Glomerular visceral epithelial cell (primary cell): ENCODE results near the gene HMCN1.
A peak's percentile ranks its signal among the peaks of the same experiment; 100 is the strongest.
"Not testable (repeated sequence)": the region's sequence is repeated elsewhere in the genome, so short reads cannot be mapped to it uniquely, and the experiment has no call there.

ENCODE experiments used
- DNase-seq: peaks from one replicate; pipeline ENCODE4 v3.0.0-alpha.2; 2016; ENCODE audit errors: extremely low spot score

The HMCN1 gene

GRCh38 chr1:185741551-185741950 lies 7.4 kb downstream of the HMCN1 start:
- no peak for DNase-seq

- DNase-seq, result no peak
Measured at GRCh38 chr1:185742403-185742802, 8.2 kb downstream of the HMCN1 start.

DNA sequence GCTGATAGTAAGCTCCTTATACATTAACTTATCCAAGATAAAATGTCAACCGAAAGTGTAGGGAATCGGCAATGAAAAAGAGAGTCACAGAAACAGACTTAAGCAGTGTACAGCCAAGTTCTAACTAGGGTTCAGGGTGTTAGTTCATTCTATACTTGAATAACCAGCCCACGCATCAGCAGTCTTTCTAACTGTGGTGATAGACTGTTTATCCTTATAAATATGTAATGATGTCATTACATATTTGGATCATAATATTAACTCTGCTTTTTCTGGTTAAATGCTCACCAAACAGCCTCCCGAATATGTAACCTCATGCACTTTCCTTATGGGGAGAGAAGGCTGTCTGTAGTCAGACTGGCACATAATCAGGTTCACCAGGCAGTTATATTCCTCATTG lies 11.0 kb downstream of the HMCN1 start:
- no peak for DNase-seq

DNA sequence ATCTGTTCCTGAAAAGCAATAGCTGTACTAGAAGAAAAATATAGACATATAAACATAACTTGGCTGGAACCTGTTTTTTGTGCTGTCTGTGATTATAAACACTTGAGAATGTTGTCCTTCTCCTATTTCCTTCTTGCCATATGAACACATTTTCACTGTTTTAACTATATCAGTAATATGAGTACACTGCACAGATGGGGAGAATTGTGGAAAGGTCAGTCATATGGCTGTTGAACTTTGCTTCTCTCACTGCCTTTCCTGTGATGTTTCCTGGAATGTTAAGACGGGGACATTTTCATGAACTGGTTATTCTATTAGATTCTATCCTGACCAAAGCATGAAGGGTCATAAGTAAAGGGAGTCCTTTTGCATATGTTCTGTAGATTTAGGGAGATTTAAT lies 24.9 kb downstream of the HMCN1 start:
- no peak for DNase-seq

DNA sequence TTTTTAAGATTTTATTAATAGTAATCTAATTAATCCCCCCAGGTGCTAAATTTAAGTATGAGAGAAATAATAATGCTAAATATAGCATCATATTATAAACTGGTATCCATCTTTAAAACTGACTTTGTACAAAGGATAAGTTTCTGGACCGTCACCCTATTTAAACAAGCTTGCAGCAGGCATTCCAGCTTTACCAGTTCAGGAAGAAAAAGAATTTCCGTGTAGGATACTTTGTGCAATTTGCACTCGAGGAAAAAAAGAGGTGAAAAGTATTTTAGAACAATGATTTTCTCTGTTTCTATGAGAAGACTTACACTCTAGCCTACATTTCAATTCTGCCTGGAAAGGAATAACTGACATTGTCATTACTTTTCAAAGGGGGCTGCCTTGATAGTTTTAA lies 27.6 kb downstream of the HMCN1 start:
- no peak for DNase-seq

GRCh38 chr1:185767508-185768120 lies 33.4 kb downstream of the HMCN1 start:
- DNase-seq, result no peak

DNA sequence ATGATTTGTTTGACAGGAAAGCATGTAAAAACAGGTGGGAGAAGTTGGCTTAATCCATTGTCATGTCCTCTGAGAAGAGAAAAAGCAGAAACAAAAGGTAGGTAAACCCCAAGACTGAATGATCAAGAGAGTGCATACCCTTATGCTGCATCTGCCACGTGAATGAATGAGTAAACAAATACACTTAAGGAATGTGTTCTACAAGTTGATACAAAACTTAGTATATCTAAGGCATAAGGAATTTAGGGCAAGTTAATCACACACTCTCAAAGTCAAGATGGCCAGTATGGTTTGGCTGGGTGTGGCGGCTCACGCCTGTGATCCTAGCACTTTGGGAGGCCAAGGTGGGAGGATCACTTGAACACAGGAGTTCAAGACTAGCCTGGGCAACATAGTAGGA lies 34.2 kb downstream of the HMCN1 start:
- DNase-seq, result no peak

- no peak for DNase-seq
Measured at GRCh38 chr1:185769136-185769535, 34.9 kb downstream of the HMCN1 start.

DNA sequence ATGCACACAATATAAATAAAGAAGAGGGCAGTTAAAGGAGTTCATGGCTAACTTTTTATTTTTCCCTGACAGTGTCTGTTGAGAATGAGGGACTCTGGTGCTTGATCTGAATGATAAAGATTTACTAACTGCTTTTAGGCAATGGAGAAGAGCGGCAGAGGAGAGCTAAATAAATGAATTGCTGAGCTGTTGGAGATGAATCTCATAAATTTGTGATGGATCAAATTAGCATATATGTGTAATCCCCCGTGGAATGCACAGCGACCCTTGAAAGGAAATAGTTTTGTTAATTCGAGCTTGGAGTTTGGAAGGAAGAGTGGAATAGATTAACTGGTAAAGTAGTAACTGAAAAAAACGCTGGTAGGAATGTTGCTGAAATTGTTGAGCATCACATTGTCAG lies 40.2 kb downstream of the HMCN1 start:
- no peak for DNase-seq

- DNase-seq, result peak; percentile 50
Measured at GRCh38 chr1:185775501-185775900, 41.3 kb downstream of the HMCN1 start.

GRCh38 chr1:185776522-185776921 lies 42.3 kb downstream of the HMCN1 start:
- no peak for DNase-seq

DNA sequence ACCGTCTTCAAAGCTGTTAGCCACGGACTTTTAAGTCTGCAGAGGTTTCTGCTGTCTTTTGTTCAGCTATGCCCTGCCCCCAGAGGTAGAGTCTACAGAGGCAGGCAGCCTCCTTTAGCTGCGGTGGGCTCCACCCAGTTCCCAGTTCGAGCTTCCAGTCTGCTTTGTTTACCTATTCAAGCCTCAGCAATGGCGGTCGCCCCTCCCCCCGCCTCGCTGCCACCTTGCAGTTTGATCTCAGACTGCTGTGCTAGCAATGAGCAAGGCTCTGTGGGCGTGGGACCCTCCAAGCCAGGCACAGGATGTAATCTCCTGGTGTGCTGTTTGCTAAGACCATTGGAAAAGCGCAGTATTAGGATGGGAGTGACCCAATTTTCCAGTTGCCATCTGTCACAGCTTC lies 49.7 kb downstream of the HMCN1 start:
- not testable (repeated sequence) for DNase-seq

DNA sequence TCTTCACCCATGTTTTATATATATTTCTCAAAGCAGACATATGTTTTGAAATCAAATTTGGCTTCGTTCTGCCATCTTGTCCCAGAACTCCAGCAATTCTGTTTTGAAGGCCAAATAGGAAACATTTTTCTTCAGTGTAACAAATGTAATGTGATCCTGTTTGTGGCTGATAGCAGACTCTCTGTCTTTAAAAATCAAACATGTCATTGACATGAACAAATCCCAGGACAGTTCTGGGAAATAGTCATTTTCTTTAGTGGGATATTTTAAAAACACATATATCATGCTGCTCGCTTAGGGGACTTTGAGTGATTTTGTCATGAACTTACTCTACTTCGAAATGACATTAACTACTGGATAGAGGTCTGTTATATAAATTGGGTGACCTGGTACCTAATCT lies 51.4 kb downstream of the HMCN1 start:
- no peak for DNase-seq

DNA sequence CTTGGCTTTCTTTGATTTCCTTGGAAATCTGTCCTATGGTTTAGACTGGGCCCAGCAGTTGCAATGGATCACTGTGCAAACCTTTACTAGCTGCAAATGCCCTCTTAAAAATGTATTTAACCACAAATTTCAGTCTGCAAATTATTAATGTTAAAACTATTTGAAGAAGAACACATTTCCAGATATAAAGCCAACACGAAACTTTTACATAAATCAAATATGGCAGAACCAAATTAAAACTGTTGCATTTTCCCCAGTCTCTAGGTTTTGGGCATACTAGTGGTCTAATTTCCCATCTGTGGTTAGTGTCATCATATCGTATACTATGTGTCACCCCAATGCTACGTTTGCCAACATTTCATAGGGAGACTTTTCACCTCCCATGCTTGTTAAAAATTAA lies 52.3 kb downstream of the HMCN1 start:
- peak; percentile 79 for DNase-seq

DNA sequence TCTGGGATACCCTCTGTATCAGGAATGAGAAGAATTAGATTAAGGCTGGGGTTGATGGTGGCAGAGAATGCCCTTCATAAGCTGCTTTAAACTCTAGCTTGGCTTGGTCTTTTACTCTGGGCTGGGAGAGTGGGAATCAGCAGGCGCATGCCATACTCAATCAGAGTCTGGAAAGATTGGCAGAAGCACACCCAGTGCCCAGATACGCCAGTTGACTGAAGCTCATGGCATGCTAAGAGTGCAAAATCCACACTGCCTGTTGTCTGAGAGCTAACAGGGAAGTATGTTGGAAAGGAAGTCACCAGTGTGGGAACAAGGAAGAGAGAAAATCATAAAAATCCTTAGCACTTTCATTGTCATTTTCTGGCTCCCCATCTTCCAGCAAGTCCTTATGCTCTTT lies 53.0 kb downstream of the HMCN1 start:
- DNase-seq, result peak; percentile 12

DNA sequence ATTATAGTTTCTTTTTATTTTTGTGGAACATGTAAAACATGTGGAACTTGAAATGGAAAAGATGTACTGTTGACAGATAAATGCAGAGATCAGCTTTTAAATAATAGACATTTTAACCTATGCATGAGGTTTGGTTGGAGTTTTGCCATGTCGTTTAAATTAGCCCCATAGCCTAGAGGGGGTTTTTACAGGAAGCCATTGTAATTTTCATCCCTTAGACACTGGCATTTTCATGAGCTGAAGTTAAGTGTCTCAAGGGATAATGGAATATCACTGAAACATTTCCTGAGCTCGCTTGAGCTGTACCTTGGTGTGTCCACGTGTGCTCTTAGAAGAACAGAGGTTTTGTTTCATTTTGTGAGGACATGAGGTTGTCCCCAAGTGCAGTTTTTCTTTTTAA lies 54.2 kb downstream of the HMCN1 start:
- DNase-seq, result no peak

DNA sequence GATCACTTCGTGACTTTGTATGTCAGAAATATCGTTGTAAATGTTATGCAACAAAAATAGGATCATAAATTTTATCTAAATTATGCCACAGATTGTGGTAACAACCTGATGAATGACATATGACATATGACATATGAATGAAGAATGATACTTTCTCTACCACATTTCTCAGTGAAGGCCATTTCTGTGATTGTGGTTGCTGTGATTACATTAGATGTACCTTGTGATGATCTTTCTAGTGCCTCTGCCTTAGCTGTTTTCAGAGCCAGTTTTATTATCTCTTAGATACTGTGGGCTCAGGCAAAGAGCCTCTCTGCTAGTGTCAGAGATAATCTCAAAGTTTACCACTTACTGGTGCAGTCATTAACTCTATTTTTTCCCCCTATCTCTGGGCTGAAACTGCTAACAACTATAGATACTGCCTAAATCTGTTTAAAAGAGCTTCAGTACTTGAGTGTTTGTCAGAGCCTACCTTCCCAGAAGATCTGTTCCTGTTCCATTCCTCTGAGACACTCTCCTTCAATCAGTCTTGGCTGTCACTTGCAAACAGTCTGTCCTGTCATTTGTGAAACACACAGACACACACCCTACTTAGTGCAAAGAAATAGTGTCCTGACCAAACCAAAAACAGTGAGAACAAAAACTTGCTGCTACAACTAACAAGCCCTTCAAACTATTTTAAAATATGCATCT lies 55.5 kb downstream of the HMCN1 start:
- DNase-seq, result no peak

GRCh38 chr1:185790194-185790735 lies 56.1 kb downstream of the HMCN1 start:
- DNase-seq, result peak; percentile 6

DNA sequence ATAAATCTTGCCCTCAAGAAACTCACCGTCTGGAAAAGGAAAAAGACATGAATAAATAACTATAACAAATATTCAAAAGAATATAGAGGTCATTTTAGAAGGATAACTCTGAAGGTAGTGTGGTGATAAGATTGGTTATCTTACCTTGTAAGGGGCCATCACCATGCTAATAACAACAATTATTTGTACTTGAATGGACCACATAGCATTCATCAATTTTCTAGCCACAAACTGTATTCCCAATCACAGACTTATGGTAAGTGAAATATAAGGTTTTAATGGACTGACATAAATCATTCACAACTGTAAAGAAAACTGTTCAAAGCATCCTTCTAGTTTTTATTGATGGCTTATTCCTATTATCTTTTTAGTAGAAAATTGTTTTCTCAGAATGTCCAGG lies 57.8 kb downstream of the HMCN1 start:
- DNase-seq, result no peak

GRCh38 chr1:185794495-185794894 lies 60.3 kb downstream of the HMCN1 start:
- not testable (repeated sequence) for DNase-seq

GRCh38 chr1:185795181-185795580 lies 61.0 kb downstream of the HMCN1 start:
- DNase-seq, result no peak

GRCh38 chr1:185798505-185798904 lies 64.3 kb downstream of the HMCN1 start:
- DNase-seq, result no peak

DNA sequence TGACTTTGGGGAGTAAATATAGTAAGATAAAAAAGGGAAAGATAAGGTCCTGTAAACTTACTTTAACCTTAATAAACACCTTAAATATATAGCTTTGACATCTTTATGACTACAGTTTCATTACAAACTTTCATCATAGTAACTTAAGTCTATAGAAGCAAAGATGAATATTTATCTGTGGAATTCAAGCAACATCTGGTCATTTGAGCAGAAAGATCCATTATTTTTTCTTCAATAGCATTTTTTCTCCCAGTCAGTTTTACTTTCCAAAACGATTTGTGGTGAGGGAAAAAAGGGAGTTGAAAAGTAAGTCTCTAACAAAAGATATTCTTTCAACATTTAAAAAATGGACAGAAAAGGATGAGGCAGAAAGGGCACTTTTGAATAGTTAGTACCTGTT lies 69.0 kb downstream of the HMCN1 start:
- DNase-seq, result no peak

- peak; percentile 15 for DNase-seq
Measured at GRCh38 chr1:185804206-185804605, 70.0 kb downstream of the HMCN1 start.
